Nephron progenitor cell (in vitro differentiated cells): ENCODE measurements around the gene PPP1R3C.

Experiments
- DNase-seq: peaks from one replicate; pipeline ENCODE4 v3.0.0; 2021
- H3K27ac Mint-ChIP-seq: 2 replicates; pipeline ENCODE4 v1.8.0; 2021; ENCODE audit warnings: mild to moderate bottlenecking, moderate library complexity, mixed read lengths
- H3K27me3 Mint-ChIP-seq: 2 replicates; pipeline ENCODE4 v1.8.0; 2021; ENCODE audit warnings: mild to moderate bottlenecking, low read depth, mixed read lengths; ENCODE audit not compliant: poor library complexity
- H3K36me3 Mint-ChIP-seq: 2 replicates; pipeline ENCODE4 v1.8.0; 2021; ENCODE audit warnings: low read depth, mixed read lengths
- H3K4me1 Mint-ChIP-seq: 2 replicates; pipeline ENCODE4 v1.8.0; 2021; ENCODE audit warnings: mixed read lengths
- H3K4me3 Mint-ChIP-seq: 2 replicates; pipeline ENCODE4 v1.8.0; 2021; ENCODE audit warnings: mild to moderate bottlenecking, moderate library complexity, mixed read lengths
- H3K9me3 Mint-ChIP-seq: 2 replicates; pipeline ENCODE4 v1.8.0; 2021; ENCODE audit warnings: mild to moderate bottlenecking, moderate library complexity, mixed read lengths
- TF ChIP-seq, protein P1 (sequence below): fragments of 200-600 bp; sonication (generic); IDR thresholded peaks from 2 replicates; pipeline ENCODE4 v1.5.0; 2021; ENCODE audit warnings: antibody characterized with exemption

PPP1R3C gene

DNA sequence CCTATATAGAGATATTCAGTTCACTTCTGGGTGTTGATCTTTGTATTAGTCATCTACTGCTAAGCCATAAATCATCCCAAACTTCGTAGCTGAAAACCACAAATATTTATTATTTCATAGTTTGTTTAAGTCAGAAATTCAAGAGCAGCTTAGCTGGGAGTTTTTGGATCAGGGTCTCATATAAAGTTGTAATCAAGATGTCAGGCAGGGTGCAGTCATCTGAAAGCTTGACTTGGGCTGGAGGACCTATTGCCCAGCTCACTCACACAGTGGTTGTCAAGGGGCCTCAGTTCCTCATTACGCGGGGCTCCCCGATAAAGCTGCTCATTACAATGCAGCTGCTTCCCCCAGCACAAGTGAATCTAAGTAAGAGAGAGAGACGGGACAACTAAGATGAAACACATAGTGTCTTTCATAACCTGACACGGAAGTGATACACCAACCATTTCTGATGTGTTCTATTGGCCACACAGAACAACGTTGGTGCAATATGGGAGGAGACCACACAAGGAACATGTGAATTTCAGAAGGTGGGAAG, 15.7 kb downstream of the PPP1R3C start:
- Mint-ChIP-seq H3K4me1 (no peaks in the 10 kb centered on the region), H3K36me3 (peaks cover 21% of the 10 kb centered on the region), H3K27me3 (peaks cover 4% of the 10 kb centered on the region), H3K4me3 (no peak overlapping the region), H3K9me3 (peaks cover 26% of the 10 kb centered on the region), H3K27ac (no peak overlapping the region)
- TF ChIP-seq, protein P1, sequence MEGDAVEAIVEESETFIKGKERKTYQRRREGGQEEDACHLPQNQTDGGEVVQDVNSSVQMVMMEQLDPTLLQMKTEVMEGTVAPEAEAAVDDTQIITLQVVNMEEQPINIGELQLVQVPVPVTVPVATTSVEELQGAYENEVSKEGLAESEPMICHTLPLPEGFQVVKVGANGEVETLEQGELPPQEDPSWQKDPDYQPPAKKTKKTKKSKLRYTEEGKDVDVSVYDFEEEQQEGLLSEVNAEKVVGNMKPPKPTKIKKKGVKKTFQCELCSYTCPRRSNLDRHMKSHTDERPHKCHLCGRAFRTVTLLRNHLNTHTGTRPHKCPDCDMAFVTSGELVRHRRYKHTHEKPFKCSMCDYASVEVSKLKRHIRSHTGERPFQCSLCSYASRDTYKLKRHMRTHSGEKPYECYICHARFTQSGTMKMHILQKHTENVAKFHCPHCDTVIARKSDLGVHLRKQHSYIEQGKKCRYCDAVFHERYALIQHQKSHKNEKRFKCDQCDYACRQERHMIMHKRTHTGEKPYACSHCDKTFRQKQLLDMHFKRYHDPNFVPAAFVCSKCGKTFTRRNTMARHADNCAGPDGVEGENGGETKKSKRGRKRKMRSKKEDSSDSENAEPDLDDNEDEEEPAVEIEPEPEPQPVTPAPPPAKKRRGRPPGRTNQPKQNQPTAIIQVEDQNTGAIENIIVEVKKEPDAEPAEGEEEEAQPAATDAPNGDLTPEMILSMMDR, result no peak
- DNase-seq, result no peak

DNA sequence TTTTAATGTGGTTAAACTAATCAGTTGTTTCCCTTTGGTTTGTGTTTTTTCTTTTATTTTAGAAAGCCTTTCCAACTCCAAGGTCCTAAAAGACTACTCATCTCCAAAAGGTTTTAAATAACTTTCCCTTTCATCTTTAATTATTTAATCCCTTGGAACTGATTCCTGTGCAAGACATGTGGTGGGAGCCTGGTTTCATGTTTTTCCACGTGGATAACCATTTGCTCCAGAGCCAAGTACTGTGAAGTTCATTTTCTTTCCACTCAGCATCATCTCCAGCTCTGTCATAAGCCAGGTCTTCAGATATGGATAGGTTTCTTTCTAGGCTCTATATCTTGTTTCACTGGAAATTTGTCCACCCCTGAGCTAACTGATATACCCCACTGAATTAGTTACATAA, 16.7 kb downstream of the PPP1R3C start:
- Mint-ChIP-seq H3K27me3 (peaks cover under 1% of the 10 kb centered on the region), H3K27ac (no peak overlapping the region), H3K4me3 (no peak overlapping the region), H3K36me3 (peaks cover 15% of the 10 kb centered on the region), H3K9me3 (peaks cover 19% of the 10 kb centered on the region), H3K4me1 (no peaks in the 10 kb centered on the region)
- TF ChIP-seq, protein P1, result no peak
- DNase-seq, result no peak

DNA sequence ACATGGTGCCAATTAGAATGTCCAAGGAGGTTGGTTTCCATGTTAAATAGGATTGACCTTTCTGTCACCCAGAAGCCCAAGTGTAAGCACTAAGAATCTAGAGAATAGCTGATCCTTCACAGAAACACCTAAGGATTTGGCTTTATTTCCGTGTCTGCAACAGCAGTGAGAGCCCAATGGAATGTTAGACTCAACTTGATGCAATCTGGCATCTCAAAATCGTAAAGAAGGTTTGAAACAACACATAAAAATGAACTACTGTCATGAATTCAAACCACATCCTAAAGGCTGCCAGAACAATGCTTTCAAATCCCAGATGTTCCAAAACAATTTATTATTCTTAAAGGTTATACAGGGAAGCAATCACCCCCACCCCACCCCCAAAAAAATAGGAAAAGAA, 18.6 kb downstream of the PPP1R3C start:
- TF ChIP-seq, protein P1, result no peak
- Mint-ChIP-seq H3K4me1 (no peaks in the 10 kb centered on the region), H3K27me3 (peaks cover 6% of the 10 kb centered on the region), H3K36me3 (peaks cover 2% of the 10 kb centered on the region), H3K4me3 (no peak overlapping the region), H3K27ac (no peak overlapping the region), H3K9me3 (peaks cover 6% of the 10 kb centered on the region)
- DNase-seq, result no peak

DNA sequence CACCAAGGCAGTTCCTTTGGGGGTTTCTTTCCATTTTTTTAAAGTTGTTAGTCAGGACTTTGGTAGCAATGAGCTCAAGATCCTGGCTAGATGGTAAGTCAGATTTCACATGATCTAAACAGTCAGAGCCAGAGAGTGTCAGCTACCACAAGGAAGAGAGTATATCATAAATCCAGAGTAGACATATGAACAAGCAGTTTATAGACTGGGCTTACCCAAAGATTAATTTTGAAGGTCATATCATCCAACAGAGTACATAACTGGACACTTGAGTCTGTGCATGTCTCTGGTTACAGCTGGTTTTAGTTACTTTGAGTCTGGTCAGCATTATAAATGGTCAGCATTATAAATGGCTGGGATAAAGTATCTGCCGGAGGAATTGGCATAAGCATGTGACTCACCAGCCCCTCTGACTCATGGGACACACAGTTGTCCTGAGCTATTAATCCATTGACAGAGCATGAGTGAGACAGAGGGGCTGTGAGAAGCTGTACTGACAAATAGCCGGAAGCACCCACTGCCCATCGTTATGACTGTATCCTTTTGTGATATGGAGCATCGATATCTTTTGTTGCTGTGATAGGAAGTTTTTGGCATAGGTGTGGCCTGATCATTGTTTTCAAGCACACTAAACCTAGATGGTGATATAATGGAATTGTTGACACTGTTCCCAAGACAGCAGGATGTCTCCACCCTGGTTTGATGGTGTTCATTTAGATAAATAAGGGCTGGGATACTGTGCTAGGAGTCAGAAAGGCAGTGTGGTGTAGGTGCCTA, 19.3 kb downstream of the PPP1R3C start:
- Mint-ChIP-seq H3K36me3 (no peaks in the 10 kb centered on the region), H3K27ac (no peak overlapping the region), H3K9me3 (peaks cover 6% of the 10 kb centered on the region), H3K27me3 (peaks cover 6% of the 10 kb centered on the region), H3K4me3 (no peak overlapping the region), H3K4me1 (no peaks in the 10 kb centered on the region)
- TF ChIP-seq, protein P1, result no peak
- DNase-seq, result no peak

DNA sequence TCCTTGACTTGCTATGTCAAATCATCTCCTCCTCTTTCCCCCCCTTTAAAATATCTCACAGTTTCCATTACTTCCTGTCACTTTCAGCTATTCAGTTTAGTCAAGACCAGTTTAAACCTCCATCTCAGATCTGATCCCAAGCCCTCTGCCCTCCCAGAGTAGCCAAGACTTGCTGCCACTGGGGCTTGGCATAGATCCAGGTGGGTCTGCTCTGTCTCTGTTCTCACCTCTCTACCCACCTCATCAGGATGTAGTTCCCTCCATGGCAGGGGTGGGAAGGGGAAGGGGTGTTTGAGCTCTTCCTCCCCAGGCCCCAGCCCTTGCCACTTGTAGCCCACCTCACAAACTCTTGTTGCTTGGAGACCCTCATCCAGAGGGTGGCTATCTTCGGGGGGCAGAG, 22.0 kb downstream of the PPP1R3C start:
- Mint-ChIP-seq H3K27me3 (peaks cover 8% of the 10 kb centered on the region), H3K9me3 (peaks cover 8% of the 10 kb centered on the region), H3K27ac (no peak overlapping the region), H3K4me3 (no peak overlapping the region), H3K4me1 (no peaks in the 10 kb centered on the region), H3K36me3 (peaks cover 6% of the 10 kb centered on the region)
- TF ChIP-seq, protein P1, result no peak
- no peak for DNase-seq

DNA sequence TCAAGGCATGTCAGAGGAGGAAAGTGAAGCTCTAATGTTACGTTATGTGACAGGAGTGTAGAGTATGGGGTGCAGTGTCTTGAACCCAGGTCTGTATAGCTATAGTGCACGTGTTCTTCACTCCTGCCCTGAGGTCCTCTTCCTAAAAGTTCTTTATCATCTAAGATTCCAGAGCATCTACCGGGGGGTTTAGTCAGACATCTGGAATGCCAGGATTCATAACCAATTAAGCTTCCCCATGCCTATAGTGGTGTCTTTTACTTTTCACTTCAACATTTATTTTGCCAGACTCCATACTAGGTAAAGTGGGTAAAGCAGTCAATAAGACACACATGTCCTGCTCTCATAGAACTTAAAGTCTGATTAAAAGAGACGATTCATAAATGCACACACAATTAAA, 22.4 kb downstream of the PPP1R3C start:
- H3K36me3 Mint-ChIP-seq, result peaks cover 10% of the 10 kb centered on the region
- H3K27me3 Mint-ChIP-seq, result peaks cover 10% of the 10 kb centered on the region
- H3K4me1 Mint-ChIP-seq, result no peaks in the 10 kb centered on the region
- no peak overlapping the region for H3K4me3 Mint-ChIP-seq
- TF ChIP-seq, protein P1, result no peak
- no peak overlapping the region for H3K27ac Mint-ChIP-seq
- H3K9me3 Mint-ChIP-seq, result peaks cover 12% of the 10 kb centered on the region
- no peak for DNase-seq
